Stimulated activated naive CD4-positive, alpha-beta T cell (primary cell): ENCODE measurements around the gene FLT4.
A peak's percentile ranks its signal among the peaks of the same experiment; 100 is the strongest.
"Not testable (repeated sequence)": the region's sequence is repeated elsewhere in the genome, so short reads cannot be mapped to it uniquely, and the experiment has no call there.

Source experiments
- DNase-seq, 6 experiments: peaks; one replicate each; lab custom pipeline; 2025; lab: John Stamatoyannopoulos, UW

Gene FLT4

DNA sequence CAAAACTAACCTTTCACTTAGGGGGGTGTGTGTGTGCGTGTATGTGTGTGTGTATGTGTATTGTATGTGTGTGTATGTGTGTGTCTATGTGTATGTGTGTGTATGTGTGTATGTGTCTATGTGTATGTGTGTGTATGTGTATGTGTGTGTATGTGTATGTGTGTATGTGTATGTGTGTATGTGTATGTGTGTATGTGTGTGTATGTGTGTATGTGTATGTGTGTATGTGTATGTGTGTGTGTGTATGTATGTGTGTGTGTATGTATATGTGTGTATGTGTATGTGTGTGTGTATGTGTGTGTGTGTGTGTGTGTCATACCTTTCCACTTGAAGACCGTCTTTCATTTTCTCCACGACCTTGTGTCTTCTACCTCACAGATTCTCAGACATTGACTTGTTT is 20.8 kb upstream of the FLT4 start:
- DNase-seq = no peak

DNA sequence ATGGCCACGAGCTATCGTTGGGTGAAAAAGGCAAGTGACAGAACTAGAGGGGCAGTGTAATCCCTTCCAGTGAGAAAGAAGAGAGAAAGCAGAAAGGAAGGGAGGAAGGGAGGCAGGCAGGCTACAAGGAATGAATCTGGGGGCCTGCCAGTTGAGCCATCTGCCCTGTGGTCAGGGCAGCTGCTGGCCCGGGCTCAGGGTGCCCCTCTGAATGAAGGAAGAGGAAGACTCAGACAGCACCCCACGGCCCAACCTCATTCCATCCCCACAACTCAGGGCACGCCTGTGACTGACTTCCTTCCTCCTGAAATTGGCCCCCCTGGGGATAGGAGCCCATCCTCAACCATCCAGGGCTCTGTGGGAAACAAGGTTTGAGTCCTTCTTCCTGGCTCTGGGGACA is 20.3 kb upstream of the FLT4 start:
- no peak for DNase-seq

GRCh38 chr5:180668835-180669596 is 19.6 kb upstream of the FLT4 start:
- no peak for DNase-seq

DNA sequence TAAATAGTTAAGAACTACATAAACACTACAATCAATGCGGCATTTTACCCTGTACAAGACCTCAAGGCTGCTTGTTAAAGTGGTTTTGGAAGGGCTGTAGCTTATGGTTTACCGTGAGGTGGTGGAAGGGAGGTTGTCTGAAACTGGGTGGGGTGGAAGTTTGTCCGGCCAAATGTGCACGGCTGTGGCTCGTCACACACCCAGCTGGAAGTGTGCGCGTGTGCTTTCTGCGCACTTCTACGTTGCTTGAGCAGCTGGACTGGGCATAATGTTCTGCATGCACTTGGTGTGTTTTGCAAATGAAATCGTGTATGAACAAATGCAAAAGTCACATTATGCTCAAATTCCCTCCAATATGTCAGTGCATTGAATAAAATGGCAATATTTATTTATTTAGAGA is 17.4 kb upstream of the FLT4 start:
- no peak for DNase-seq

DNA sequence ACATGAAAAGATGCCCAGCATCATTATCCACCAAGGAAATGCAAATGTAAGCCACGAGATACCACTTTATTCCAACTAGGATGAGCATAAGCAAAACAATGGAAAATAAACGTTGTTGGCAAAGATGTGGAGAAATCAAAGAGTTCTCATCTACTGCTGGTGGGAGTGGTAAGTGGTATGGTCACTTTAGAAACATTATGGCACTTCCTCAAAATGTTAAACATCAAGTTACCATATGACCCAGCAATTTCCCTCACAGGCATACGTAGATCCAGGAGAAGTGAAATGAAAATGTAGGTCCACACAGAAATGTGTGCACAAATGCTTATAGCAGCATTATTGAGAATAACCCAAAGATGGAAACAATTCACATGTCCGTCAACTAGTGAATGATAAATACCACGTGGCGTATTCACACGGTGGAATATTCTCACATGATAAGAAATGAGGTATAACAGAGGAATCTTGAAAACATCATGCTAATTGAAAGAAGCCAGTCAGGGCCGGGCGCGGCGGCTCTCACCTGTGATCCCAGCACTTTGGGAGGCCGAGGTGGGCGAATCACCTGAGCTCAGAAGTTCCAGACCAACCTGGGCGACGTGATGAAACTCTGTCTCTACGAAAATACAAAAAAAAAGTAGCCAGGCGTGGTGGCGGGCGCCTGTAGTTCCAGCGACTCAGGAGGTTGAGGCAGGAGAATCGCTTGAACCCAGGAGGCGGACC is 16.4 kb upstream of the FLT4 start:
- DNase-seq = no peak

DNA sequence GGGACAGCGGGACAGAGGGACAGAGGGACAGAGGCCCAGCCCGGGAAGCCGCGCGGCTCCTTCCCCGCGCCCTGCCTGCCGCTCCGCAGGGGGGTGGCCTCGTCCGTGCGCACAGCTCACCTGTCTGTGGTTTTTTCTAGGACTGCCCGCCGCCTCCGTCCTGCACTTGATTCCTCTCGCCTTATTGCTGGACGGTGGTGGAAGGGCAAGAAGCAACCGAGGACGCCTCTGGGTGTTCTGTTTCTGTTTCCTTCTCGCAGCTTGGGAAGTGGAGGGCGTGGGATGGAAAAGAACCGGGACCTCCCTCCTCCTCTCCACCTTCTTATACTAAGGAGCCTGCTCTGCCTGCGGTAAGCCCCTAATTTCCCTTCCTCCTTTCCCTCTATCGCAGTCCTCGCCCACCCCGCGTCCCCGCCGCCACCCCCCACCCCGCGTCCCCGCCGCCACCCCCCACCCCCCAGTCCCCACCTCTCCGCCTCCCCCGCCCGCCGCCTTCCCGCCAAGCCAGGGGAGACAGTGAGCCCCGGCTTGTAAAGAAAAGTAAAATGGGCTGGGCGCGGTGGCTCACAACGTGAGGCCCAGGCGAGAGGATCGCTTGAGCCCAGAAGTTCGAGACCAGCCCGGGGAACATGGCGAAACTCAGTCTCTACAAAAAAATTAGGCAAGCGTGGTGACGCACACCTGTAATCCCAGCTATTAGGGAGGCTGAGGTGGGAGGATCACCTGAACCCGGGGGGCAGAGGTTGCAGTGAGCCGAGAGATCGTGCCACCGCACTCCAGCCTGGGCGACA is 9.6 kb upstream of the FLT4 start:
- DNase-seq = no peak

- DNase-seq = not testable (repeated sequence)
Measured at GRCh38 chr5:180655243-180655642, 5.8 kb upstream of the FLT4 start.

DNA sequence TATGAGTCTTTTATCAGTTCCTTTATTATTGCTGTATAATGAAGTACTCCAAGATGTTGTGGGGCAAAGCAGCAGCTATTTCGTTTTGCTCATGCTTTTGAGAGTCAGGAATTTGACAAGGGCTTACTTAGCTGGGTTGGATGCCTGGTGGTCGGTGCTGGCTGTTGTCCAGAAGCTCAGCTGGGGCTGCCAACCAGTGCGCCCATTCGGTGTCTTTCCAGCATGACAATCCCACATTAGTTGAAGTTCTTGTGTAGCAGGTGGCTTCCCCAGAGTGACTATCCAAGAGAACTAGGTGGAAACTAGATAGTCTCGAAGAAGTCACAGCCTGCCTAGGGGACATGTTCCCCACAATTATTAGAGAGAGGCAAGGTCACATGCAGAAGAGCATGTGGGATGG is 3.4 kb upstream of the FLT4 start:
- no peak for DNase-seq

DNA sequence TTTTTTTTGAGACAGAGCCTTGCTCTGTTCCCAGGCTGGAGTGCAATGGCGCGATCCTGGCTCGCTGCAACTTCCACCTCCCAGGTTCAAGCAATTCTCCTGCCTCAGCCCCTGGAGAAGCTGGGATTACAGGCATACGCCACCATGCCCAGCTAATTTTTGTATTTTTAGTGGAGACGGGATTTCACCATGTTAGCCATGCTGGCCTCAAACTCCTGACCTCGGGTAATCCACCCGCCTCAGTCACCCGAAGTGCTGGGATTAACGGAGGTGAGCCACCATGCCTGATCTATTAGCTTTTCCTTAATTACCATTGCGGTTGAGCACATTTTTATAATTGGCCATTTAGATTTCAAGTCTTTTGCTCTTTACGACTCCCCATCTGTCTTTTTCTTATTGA is 2.9 kb upstream of the FLT4 start:
- DNase-seq = no peak

GRCh38 chr5:180648658-180649296 is 623 bp downstream of the FLT4 start:
- peak in 1 of 6 experiments; percentile 37 for DNase-seq

GRCh38 chr5:180647941-180648500 is 1.4 kb downstream of the FLT4 start:
- no peak for DNase-seq

GRCh38 chr5:180647465-180647864 is 1.9 kb downstream of the FLT4 start:
- no peak for DNase-seq

DNA sequence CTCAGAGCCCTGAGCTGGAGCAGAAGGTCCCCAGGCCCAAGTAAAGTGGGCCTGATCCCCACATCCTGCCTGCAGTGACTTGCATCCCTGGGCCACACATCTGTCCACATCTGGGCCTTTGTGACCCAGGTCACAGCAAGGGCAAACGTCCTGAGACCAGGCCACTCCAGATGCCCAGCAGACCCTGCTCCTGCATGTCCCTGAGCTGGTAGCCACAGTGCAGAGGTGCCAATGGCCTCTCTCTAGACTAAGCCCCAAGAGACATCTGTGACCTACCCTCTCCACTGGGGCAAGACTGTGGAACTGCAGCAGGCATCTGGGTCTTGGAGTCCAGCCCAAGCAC is 2.5 kb downstream of the FLT4 start:
- DNase-seq = no peak

GRCh38 chr5:180646289-180646962 is 3.0 kb downstream of the FLT4 start:
- DNase-seq = no peak

GRCh38 chr5:180645274-180646204 is 3.9 kb downstream of the FLT4 start:
- DNase-seq = no peak

DNA sequence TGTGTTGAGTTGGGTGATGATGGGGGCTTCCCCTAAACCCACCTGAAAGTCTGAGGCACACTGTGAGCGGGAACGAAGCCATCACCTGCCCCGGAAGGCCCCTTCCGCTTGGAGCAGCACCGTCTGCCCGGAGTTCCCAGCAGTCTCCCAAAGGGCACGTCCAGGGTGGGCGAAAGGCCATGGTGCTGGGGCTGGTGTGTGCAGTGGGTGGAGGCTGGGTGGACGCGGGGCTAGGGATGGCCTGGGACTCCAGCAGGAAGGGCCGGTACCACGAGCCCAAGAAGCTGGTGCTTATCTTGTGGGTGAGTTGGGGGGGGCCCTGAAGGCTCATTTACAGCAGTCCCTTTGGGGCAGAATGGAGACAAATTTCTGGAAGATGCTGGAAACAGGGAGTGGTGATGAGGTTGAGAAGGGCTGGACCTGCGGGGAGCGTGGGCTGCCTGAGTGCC is 4.6 kb downstream of the FLT4 start:
- no peak for DNase-seq

GRCh38 chr5:180644129-180644824 is 5.1 kb downstream of the FLT4 start:
- no peak for DNase-seq

- no peak for DNase-seq
Measured at GRCh38 chr5:180643191-180643851, 6.1 kb downstream of the FLT4 start.

DNA sequence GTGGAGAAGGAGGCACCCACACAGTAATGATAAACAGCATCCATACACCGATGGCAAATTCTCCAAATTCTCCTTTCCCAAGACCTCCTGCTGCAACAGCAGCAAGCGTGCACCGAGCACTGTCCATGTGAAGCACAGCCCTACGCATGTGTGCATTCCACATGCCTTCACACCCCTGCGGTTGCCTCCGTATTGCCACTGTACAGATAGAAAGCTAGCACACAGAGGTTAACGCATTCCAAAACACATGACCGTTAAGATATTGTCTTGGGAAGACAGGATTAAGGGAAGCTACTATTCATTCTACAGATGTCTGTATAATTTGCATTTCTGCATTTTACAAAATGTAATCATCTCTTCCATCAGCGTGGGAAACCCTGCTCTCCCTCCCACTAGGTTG is 6.6 kb downstream of the FLT4 start:
- DNase-seq = no peak
